ENCODE measurements around the gene BOD1L1. TPM values are rescaled to one million over a fixed set of nuclear protein-coding genes. Genes with fewer than 3 reads are reported as not detected.
A peak's percentile ranks its signal among the peaks of the same experiment; 100 is the strongest.

The BOD1L1 gene
- total and polyA plus RNA-seq, 2 experiments from 2014 or later, result 18.2 to 43.2 TPM

- H2AFZ ChIP-seq, result peak overlapping the region; percentile 91
- peak overlapping the region; percentile 38 for H3K4me3 Mint-ChIP-seq
- ATAC-seq, result peak; percentile 66
Observed at GRCh38 chr4:13522282-13523104, 105.0 kb downstream of the BOD1L1 start.

GRCh38 chr4:13521047-13521446, 106.5 kb downstream of the BOD1L1 start:
- Histone ChIP-seq H2AFZ (no peak overlapping the region), H3F3A (replicated peaks; ENCODE audit: low read depth) (peaks cover 15% of the 10 kb centered on the region), H3K79me2 (replicated peaks; ENCODE audit: insufficient read depth) (no peaks in the 10 kb centered on the region), H3K9me2 (ENCODE audit: insufficient read depth) (no peaks in the 10 kb centered on the region), H3K27ac (ENCODE audit: low read depth) (no peak overlapping the region), H3K4me2 (no peak overlapping the region), H3K36me3 (ENCODE audit: insufficient read depth) (no peaks in the 10 kb centered on the region), H3K4me3 (no peak overlapping the region), H4K20me1 (replicated peaks; ENCODE audit: insufficient read depth) (peaks cover 4% of the 10 kb centered on the region; the same call in 1 of the 2 replicates), H3K4me1 (ENCODE audit: insufficient read depth) (peaks cover 50% of the 10 kb centered on the region), H3K27me3 (ENCODE audit: insufficient read depth) (peaks cover 66% of the 10 kb centered on the region)
- Mint-ChIP-seq H3K27ac (no peak overlapping the region), H3K9me3 (peaks cover 18% of the 10 kb centered on the region), H3K4me1 (peaks cover 43% of the 10 kb centered on the region), H3K4me3 (no peak overlapping the region), H3K36me3 (ENCODE audit: low read depth) (peaks cover 20% of the 10 kb centered on the region), H3K27me3 (ENCODE audit: insufficient read depth, low read depth, poor library complexity) (peaks cover 44% of the 10 kb centered on the region)
- ATAC-seq (no peak), DNase-seq (ENCODE audit: low spot score) (peak; percentile 42)
- TF ChIP-seq STAT1 (IDR thresholded peaks at IDR 0.05; ENCODE audit: unreplicated experiment) (no peak), REST (IDR thresholded peaks at IDR 0.05; ENCODE audit: unreplicated experiment) (no peak)
- TF ChIP-seq, protein P1, sequence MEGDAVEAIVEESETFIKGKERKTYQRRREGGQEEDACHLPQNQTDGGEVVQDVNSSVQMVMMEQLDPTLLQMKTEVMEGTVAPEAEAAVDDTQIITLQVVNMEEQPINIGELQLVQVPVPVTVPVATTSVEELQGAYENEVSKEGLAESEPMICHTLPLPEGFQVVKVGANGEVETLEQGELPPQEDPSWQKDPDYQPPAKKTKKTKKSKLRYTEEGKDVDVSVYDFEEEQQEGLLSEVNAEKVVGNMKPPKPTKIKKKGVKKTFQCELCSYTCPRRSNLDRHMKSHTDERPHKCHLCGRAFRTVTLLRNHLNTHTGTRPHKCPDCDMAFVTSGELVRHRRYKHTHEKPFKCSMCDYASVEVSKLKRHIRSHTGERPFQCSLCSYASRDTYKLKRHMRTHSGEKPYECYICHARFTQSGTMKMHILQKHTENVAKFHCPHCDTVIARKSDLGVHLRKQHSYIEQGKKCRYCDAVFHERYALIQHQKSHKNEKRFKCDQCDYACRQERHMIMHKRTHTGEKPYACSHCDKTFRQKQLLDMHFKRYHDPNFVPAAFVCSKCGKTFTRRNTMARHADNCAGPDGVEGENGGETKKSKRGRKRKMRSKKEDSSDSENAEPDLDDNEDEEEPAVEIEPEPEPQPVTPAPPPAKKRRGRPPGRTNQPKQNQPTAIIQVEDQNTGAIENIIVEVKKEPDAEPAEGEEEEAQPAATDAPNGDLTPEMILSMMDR (conservative IDR thresholded peaks at IDR 0.05; ENCODE audit: low read depth in 2 of 2), result peak in 1 of 2 experiments; percentile 33; a peak in 2 of 4 replicates

More at GRCh38 chr4:13522282-13523104, 105.0 kb downstream of the BOD1L1 start:
- peaks cover 32% of the 10 kb centered on the region for H3K4me1 Mint-ChIP-seq
- Histone ChIP-seq H3K79me2 (replicated peaks; ENCODE audit: insufficient read depth) (no peaks in the 10 kb centered on the region), H3K27me3 (ENCODE audit: insufficient read depth) (peaks cover 81% of the 10 kb centered on the region), H3K36me3 (ENCODE audit: insufficient read depth) (no peaks in the 10 kb centered on the region), H4K20me1 (replicated peaks; ENCODE audit: insufficient read depth) (peaks cover 4% of the 10 kb centered on the region; the same call in 1 of the 2 replicates), H3K4me3 (peak overlapping the region; percentile 48), H3K27ac (ENCODE audit: low read depth) (no peak overlapping the region), H3K4me2 (peak overlapping the region; percentile 79), H3F3A (replicated peaks; ENCODE audit: low read depth) (peaks cover 20% of the 10 kb centered on the region), H3K9me2 (ENCODE audit: insufficient read depth) (no peaks in the 10 kb centered on the region), H3K4me1 (ENCODE audit: insufficient read depth) (peaks cover 61% of the 10 kb centered on the region)
- DNase-seq (ENCODE audit: low spot score), result peak; percentile 81
- H3K27me3 Mint-ChIP-seq (ENCODE audit: insufficient read depth, low read depth, poor library complexity), result peaks cover 58% of the 10 kb centered on the region
- TF ChIP-seq STAT1 (IDR thresholded peaks at IDR 0.05; ENCODE audit: unreplicated experiment), result no peak
- peak; percentile 19; the same call in 1 of the 2 replicates for TF ChIP-seq POLR2AphosphoS5 (IDR thresholded peaks at IDR 0.05; ENCODE audit: low read depth)
- peak; percentile 86 for TF ChIP-seq EZH2phosphoT487 (IDR thresholded peaks at IDR 0.05; ENCODE audit: unreplicated experiment)
- TF ChIP-seq, protein P2, sequence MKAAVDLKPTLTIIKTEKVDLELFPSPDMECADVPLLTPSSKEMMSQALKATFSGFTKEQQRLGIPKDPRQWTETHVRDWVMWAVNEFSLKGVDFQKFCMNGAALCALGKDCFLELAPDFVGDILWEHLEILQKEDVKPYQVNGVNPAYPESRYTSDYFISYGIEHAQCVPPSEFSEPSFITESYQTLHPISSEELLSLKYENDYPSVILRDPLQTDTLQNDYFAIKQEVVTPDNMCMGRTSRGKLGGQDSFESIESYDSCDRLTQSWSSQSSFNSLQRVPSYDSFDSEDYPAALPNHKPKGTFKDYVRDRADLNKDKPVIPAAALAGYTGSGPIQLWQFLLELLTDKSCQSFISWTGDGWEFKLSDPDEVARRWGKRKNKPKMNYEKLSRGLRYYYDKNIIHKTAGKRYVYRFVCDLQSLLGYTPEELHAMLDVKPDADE (IDR thresholded peaks at IDR 0.05), result no peak
- peak; percentile 31 for TF ChIP-seq EZH2 (IDR thresholded peaks at IDR 0.05; ENCODE audit: low read depth, unreplicated experiment)
- peaks cover 18% of the 10 kb centered on the region for H3K9me3 Mint-ChIP-seq
- H3K36me3 Mint-ChIP-seq (ENCODE audit: low read depth), result peaks cover 20% of the 10 kb centered on the region
- no peak overlapping the region for H3K27ac Mint-ChIP-seq

Small RNA genes lying within 50 kb of the gene (microRNA-seq; reads per million reads assigned to microRNA genes)
- not detected for gene MIR5091

Small RNA genes lying within 50 kb of the gene (small RNA-seq; reads per million reads assigned to genes)
- 0.07 reads per million for gene MIR5091 (ENCODE audit: low replicate concordance)

Other genes starting within 250 kb of the BOD1L1 start
- 23.9 and 35.9 TPM in 2 replicates for gene RAB28, start 143.4 kb downstream of the BOD1L1 start, total RNA-seq (2014; rRNA removed; shearing (Covaris generic))
- gene RAB28, start 143.4 kb downstream of the BOD1L1 start, polyA plus RNA-seq (2016; fragmentation: Nextera tagmentation; extraction: Ambion mirVana), result 13.8 and 15.3 TPM in 2 replicates
- 0.14 TPM in 1 of 2 replicates, not detected in the other for gene NKX3-2, start 83.2 kb downstream of the BOD1L1 start, total RNA-seq (2014; rRNA removed; shearing (Covaris generic))
- not detected in 2 replicates for gene NKX3-2, start 83.2 kb downstream of the BOD1L1 start, polyA plus RNA-seq (2016; fragmentation: Nextera tagmentation; extraction: Ambion mirVana)